Gastrocnemius medialis (tissue), 4 donors: ENCODE data around the gene GNB5.

Source experiments
- POLR2A ChIP-seq, 2 donors: fragments of 450-650 bp; IDR thresholded peaks; one replicate each; pipeline ENCODE4 v1.6.1; 2017; ENCODE audit warnings: antibody characterized with exemption in 2 of 2, mild to moderate bottlenecking in 2 of 2, moderate library complexity in 2 of 2
- TF ChIP-seq, protein P1 (sequence below), 5 experiments: fragments of 450-650 bp in 3 of 5; fragments of 200-600 bp in 2 of 5; sonication (generic) in 2 of 5; IDR thresholded peaks in 4 of 5; conservative IDR thresholded peaks in 1 of 5; 1 replicate in 4 of 5; 2 replicates in 1 of 5; pipeline ENCODE4 v1.5.1; 2016 to 2019; ENCODE audit warnings: antibody characterized with exemption in 5 of 5, mild to moderate bottlenecking in 3 of 5, moderate library complexity in 3 of 5

DNA sequence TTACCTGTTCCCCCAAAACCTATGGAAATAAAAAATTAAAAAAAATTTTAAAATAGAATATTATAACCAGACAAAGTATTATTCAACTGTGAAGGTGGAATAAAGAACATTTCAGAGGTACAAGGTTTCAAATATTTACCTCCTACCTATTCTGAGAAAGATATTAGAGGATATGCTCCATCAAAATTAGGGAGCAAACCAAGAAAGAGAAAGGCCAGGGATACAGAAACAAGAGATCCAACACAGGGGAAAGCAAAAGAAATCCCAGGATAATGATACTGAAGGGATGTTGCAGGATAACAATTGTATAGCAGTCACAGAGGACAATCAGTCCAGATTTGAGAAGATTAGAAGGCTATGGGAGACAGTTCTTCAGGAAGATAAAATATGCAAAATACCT, 101.0 kb downstream of the GNB5 start:
- TF ChIP-seq POLR2A (IDR thresholded peaks at IDR 0.05): no peak
- TF ChIP-seq, protein P1, sequence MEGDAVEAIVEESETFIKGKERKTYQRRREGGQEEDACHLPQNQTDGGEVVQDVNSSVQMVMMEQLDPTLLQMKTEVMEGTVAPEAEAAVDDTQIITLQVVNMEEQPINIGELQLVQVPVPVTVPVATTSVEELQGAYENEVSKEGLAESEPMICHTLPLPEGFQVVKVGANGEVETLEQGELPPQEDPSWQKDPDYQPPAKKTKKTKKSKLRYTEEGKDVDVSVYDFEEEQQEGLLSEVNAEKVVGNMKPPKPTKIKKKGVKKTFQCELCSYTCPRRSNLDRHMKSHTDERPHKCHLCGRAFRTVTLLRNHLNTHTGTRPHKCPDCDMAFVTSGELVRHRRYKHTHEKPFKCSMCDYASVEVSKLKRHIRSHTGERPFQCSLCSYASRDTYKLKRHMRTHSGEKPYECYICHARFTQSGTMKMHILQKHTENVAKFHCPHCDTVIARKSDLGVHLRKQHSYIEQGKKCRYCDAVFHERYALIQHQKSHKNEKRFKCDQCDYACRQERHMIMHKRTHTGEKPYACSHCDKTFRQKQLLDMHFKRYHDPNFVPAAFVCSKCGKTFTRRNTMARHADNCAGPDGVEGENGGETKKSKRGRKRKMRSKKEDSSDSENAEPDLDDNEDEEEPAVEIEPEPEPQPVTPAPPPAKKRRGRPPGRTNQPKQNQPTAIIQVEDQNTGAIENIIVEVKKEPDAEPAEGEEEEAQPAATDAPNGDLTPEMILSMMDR (IDR thresholded peaks at IDR 0.05 in 4 of 5, conservative IDR thresholded peaks at IDR 0.05 in 1 of 5): no peak
